Neural cell (in vitro differentiated cells): Measurements from ENCODE around the gene CCDC83. TPM values are rescaled to one million over a fixed set of nuclear protein-coding genes. Genes with fewer than 3 reads are reported as not detected.
"Not testable (repeated sequence)": the region's sequence is repeated elsewhere in the genome, so short reads cannot be mapped to it uniquely, and the experiment has no call there.

Source experiments
- H2AFZ ChIP-seq: fragments of 200-600, 300-800 bp; sonication (generic), shearing (Covaris generic); 2 replicates; pipeline ENCODE4 v1.6.0; 2014; ENCODE audit warnings: low read depth, mild to moderate bottlenecking, antibody characterized with exemption, low read length, moderate library complexity
- H3F3A ChIP-seq: fragments of 200-600 bp; shearing (Covaris generic); 2 replicates; pipeline ENCODE4 v1.6.1; 2016; ENCODE audit warnings: mild to moderate bottlenecking, moderate library complexity, mixed read lengths, antibody characterized with exemption, low read length; ENCODE audit not compliant: insufficient read depth, poor library complexity, severe bottlenecking
- H3K27ac ChIP-seq: fragments of 200-600, 300-800 bp; sonication (generic), shearing (Covaris generic); 2 replicates; pipeline ENCODE4 v1.5.1; 2014; ENCODE audit warnings: mild to moderate bottlenecking, low read length, moderate library complexity
- H3K27me3 ChIP-seq: fragments of 300-800, 200-600 bp; sonication (generic), shearing (Covaris generic); 2 replicates; pipeline ENCODE4 v1.6.0; 2014; ENCODE audit warnings: mild to moderate bottlenecking, low read depth, low read length, moderate library complexity; ENCODE audit not compliant: insufficient read depth
- H3K36me3 ChIP-seq: fragments of 300-800, 200-600 bp; sonication (generic), shearing (Covaris generic); 2 replicates; pipeline ENCODE4 v1.5.1; 2014; ENCODE audit warnings: mild to moderate bottlenecking, antibody characterized with exemption, low read length, moderate library complexity; ENCODE audit not compliant: insufficient read depth
- H3K4me2 ChIP-seq: fragments of 300-800, 200-600 bp; sonication (generic), shearing (Covaris generic); 2 replicates; pipeline ENCODE4 v1.6.0; 2014; ENCODE audit warnings: mild to moderate bottlenecking, low read length
- H3K4me3 ChIP-seq: fragments of 300-800, 200-600 bp; sonication (generic), shearing (Covaris generic); 2 replicates; pipeline ENCODE4 v1.5.1; 2014; ENCODE audit warnings: mild to moderate bottlenecking, low read length, moderate library complexity
- H3K79me2 ChIP-seq: fragments of 200-600 bp; shearing (Covaris generic); replicated peaks from 2 replicates; pipeline ENCODE4 v1.6.0; 2014; ENCODE audit warnings: mild to moderate bottlenecking, low read length, moderate library complexity; ENCODE audit not compliant: insufficient read depth
- H3K9ac ChIP-seq: fragments of 300-800, 200-600 bp; sonication (generic), shearing (Covaris generic); 2 replicates; pipeline ENCODE4 v1.6.1; 2016; ENCODE audit warnings: mild to moderate bottlenecking, low read length, mixed read lengths
- H3K9me2 ChIP-seq: fragments of 200-600 bp; shearing (Covaris generic); 2 replicates; pipeline ENCODE4 v1.6.1; 2016; ENCODE audit warnings: mild to moderate bottlenecking, low read length, mixed read lengths; ENCODE audit not compliant: insufficient read depth
- H3K9me3 ChIP-seq: fragments of 200-600, 300-800 bp; sonication (generic), shearing (Covaris generic); 2 replicates; pipeline ENCODE4 v1.6.1; 2016; ENCODE audit warnings: mild to moderate bottlenecking, mixed run types, low read length, moderate library complexity, mixed read lengths
- H4K20me1 ChIP-seq: fragments of 200-600 bp; shearing (Covaris generic); 2 replicates; pipeline ENCODE4 v1.6.1; 2016; ENCODE audit warnings: mild to moderate bottlenecking, mixed run types; ENCODE audit not compliant: insufficient read depth
- CTCF ChIP-seq: fragments of 450-650 bp; IDR thresholded peaks from 2 replicates; pipeline ENCODE4 v1.5.1; 2014; ENCODE audit warnings: antibody characterized with exemption, mild to moderate bottlenecking, moderate library complexity; ENCODE audit not compliant: poor library complexity, severe bottlenecking
- EP300 ChIP-seq: fragments of 450-650 bp; conservative IDR thresholded peaks from 2 replicates; pipeline ENCODE4 v1.6.1; 2014; ENCODE audit warnings: antibody characterized with exemption, mild to moderate bottlenecking, moderate library complexity; ENCODE audit not compliant: poor library complexity, severe bottlenecking
- EZH2 ChIP-seq: fragments of 200-600, 300-800 bp; shearing (Covaris generic), sonication (generic); IDR thresholded peaks from 2 replicates; pipeline ENCODE4 v1.6.1; 2014; ENCODE audit warnings: antibody characterized with exemption, low read length, borderline replicate concordance, mild to moderate bottlenecking; ENCODE audit not compliant: insufficient read depth, poor library complexity, severe bottlenecking
- MXI1 ChIP-seq: fragments of 450-650 bp; conservative IDR thresholded peaks from 2 replicates; pipeline ENCODE4 v1.6.1; 2014; ENCODE audit warnings: antibody characterized with exemption, mild to moderate bottlenecking; ENCODE audit not compliant: poor library complexity, severe bottlenecking
- POLR2AphosphoS5 ChIP-seq: IDR thresholded peaks from 2 replicates; pipeline ENCODE4 v1.6.1; 2012
- RAD21 ChIP-seq: fragments of 450-650 bp; conservative IDR thresholded peaks from 2 replicates; pipeline ENCODE4 v1.6.1; 2014; ENCODE audit warnings: antibody characterized with exemption, mild to moderate bottlenecking, moderate library complexity
- REST ChIP-seq: IDR thresholded peaks from 2 replicates; pipeline ENCODE4 v1.6.1; 2012; ENCODE audit warnings: borderline replicate concordance
- SMC3 ChIP-seq: fragments of 450-650 bp; conservative IDR thresholded peaks from 2 replicates; pipeline ENCODE4 v1.6.1; 2014; ENCODE audit warnings: antibody characterized with exemption, mild to moderate bottlenecking, moderate library complexity; ENCODE audit not compliant: poor library complexity
- TAF1 ChIP-seq: IDR thresholded peaks from 2 replicates; pipeline ENCODE4 v1.6.1; 2012; ENCODE audit warnings: low read depth
- polyA plus RNA-seq: library from polyadenylated mRNA; depleted of rRNA; stranded (reverse); fragments of >200 nt; gene quantifications from 2 replicates; pipeline ENCODE4 v1.2.3, GENCODE V29; 2014

CCDC83 gene
- polyA plus RNA-seq, 1 donor from 2014 or later = not detected

- not testable (repeated sequence) for H3K27ac ChIP-seq, H3K4me3 ChIP-seq, H3K4me2 ChIP-seq, H3K9me2 ChIP-seq, H2AFZ ChIP-seq, H3F3A ChIP-seq, H3K79me2 ChIP-seq, H3K36me3 ChIP-seq, H4K20me1 ChIP-seq, H3K27me3 ChIP-seq, H3K9ac ChIP-seq, H3K9me3 ChIP-seq
Measured at GRCh38 chr11:85853541-85853940, 1.6 kb upstream of the CCDC83 start.

GRCh38 chr11:85854212-85854556 lies 999 bp upstream of the CCDC83 start:
- Histone ChIP-seq H3K79me2 (no peaks in the 10 kb centered on the region), H3K4me2 (peak overlapping the region; percentile 41), H3K9ac (no peak overlapping the region), H3K36me3 (no peaks in the 10 kb centered on the region), H3K4me3 (peak overlapping the region; percentile 69), H3F3A (no peaks in the 10 kb centered on the region), H3K27ac (no peak overlapping the region), H4K20me1 (no peaks in the 10 kb centered on the region), H2AFZ (peak overlapping the region; percentile 24), H3K9me2 (no peaks in the 10 kb centered on the region), H3K27me3 (no peaks in the 10 kb centered on the region), H3K9me3 (no peaks in the 10 kb centered on the region)
- TF ChIP-seq REST (no peak), EP300 (no peak), MXI1 (no peak), SMC3 (no peak), RAD21 (no peak), TAF1 (no peak), CTCF (no peak), EZH2 (no peak), POLR2AphosphoS5 (no peak)
